GM19463 (cell line): Measurements from ENCODE around the gene ACSF3.

ENCODE experiments used
- ATAC-seq: cut with Tn5 transposase; IDR thresholded peaks from one replicate; pipeline ENCODE4 v1.9.1; 2021; ENCODE audit warnings: mild to moderate bottlenecking, moderate library complexity; ENCODE audit not compliant: unreplicated experiment

ACSF3 gene

DNA sequence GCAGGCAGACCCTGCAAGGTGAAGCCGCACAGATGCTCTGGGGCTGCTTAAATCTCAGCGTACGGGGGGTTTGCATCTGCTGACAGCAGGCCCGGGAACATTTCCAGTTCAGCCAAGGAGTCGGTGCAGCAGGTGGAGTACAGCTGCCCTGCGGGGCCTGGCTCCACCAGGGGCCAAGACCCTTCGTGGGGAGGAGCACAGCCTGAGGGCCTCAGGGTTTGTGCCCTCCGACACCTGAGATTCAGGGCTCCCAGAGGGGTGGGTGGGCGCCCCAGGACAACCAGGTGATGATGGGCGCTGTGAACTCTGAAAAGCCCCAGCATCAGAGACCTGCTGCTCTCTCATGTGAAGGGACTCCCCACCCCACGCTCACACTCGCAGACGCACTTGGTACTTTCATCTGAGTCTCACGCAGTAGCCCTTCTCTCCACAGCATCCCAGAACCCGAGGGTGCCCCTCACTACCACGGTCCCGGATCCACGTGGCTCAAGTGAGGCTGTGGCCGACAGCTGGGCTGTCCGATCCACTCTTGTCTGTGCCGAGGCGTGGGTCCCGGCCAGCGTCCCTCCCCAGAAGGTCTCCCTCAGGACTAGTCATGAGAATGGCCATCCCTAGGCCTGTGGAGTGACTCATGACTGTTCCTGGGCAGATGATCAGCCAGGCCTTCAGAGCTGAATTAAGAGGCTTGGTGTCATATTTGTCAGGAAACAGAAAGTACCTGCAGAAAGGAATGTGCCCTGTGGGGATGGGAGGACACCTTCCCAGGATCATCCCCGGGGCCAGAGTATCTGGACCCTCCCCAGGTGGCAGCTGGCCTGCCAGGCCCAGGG is 29.6 kb downstream of the ACSF3 start:
- no peak for ATAC-seq

DNA sequence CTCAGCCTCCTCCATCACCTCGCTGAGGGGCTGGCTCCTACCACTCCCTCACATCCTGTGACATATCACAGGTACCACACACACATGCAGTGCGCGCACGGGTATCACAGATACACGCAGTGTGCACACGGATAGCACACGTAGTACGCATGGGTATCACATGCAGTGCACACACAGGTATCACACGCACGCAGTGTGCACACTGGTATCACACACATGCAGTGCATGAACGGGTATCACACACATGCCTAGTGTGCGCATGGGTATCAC is 30.1 kb downstream of the ACSF3 start:
- ATAC-seq = no peak

DNA sequence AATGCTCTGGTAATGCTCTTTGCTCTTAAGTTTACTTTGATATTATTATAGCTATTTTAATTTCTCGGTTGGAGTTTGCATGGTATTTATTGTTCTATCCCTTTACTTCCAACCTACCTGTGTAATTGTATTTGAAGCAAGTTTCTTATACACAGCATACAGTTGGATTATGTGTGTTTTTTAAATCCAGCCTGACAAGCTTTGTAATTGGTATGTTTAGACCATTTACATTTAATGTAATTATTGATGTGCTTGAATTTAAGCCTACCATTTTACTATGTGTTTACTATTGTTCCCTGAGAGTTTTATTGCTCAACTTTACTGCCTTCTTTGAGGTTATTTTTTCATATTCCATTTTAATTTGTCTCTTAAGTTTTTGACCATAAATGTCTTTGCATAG is 35.7 kb downstream of the ACSF3 start:
- no peak for ATAC-seq

DNA sequence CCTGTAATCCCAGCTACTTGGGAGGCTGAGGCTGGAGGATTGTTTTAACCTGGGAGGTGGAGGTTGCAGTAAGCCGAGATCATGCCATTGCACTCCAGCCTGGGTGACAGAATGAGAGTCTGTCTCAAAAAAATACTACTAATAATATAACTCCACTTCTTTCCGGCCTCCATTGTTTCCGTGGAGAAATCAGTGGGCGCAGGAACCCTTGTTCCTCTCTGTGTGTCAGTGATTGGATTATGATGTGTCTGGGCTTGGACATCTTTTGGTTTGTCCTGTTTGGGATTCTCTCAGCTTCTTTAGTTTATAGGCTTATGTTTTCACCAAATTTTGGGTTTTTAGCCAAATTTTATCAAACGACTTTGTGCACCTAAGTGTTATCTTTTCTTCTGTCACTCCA is 36.8 kb downstream of the ACSF3 start:
- ATAC-seq = no peak

DNA sequence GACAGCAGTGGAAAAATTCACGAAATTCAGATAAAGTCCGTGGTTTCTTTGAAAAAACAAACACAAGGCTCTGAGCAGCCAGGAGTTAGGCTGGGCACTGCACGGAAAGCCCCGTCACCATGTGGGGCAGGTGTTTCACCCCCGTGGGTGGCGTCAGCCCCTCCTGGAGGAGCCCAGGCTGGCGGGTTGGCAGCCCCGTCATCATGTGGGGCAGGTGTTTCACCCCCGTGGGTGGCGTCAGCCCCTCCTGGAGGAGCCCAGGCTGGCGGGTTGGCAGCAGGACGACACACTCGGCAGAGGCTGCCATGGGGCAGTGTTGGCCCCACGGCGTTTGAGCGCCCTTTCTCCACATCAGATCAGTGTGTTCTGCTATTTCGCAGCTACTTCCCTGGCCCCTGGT is 38.1 kb downstream of the ACSF3 start:
- no peak for ATAC-seq

DNA sequence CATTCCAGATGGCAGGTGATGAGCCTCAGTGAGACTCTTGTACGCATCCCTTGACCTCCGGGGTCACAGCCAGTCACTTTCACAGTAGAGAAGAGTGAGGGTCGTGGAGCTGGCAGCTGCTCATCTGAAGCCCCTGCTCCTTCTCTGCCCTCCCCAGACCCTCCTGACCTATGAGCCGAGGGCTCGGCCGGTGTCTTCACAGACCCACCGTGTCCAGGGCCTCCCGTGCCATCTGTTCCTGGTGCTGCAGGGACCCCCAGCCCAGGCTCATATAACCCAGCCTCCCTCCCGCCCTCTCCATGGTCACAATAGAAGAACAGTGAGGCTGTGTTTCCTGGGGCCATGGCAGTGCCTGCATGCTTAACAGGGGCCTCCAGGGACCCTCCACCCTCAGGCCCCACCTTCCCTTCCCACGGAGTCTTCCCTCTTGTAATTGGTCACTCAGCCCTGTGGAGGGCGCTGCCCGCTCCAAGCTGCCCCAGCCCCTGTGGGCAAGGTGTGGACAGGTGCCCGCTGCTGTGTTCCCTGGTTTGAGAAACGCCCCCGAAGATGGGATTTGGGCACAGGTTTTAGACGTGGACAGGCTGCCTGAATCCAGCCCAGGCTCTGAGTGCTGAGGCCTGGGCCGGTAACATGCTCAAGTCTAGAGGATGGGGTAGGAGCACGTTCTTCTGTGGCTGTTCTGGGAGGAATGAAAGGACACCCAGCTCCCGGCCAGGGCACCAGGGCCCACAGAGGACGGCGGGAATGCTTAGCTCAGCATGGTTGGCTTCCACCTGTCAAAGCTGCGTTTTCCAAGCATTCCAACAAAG is 38.7 kb downstream of the ACSF3 start:
- no peak for ATAC-seq

DNA sequence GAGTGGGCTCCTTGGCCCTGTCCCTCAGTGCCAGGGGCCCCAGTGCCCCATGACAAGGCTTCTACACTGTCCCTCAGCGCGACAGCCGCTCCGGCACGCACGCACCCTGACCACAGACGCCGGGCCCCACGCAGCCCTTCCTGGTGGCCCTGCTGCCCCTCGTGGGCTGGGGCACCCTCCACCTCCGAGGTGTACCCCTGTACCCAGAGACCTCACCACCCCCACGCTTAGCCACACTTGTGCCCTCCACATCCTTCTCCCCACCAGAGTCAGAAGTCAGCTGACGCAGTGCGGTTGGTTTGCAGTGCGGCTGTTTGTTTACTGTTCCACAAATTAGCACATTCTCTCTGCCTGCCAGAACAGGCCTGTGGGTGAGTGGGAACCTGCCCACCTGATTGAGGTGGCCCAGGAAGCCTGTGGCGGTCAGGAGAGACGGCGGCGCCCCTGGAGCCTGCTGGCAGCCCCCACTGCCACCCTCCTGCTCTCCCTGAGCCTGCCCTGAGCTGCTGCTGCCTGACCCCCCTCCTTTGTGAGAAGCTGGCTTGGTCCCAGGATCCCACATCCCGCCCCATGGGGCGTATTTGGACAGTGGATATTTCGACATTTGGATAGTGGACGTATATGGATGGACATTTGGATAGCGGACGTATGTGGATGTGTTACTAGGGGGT is 39.9 kb downstream of the ACSF3 start:
- no peak for ATAC-seq

DNA sequence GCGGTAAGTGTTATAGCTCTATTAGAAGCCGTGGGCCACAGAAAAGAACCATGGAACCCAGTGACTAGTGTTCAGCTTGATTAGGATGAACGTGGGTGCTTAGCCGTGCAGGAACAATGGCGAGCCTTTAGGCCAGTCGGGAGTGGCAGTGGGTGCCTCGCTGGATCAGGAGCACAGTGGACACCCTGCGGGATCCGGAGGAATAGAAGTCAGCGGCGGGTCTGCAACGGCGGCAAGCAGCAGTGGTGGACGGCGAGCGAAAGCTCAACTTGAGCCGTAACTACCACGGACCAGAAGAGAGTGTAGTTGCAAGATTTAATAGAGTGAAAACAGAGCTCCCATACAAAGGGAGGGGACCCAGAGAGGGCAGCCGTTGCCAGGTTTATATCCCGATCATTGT is 40.6 kb downstream of the ACSF3 start:
- ATAC-seq = no peak

DNA sequence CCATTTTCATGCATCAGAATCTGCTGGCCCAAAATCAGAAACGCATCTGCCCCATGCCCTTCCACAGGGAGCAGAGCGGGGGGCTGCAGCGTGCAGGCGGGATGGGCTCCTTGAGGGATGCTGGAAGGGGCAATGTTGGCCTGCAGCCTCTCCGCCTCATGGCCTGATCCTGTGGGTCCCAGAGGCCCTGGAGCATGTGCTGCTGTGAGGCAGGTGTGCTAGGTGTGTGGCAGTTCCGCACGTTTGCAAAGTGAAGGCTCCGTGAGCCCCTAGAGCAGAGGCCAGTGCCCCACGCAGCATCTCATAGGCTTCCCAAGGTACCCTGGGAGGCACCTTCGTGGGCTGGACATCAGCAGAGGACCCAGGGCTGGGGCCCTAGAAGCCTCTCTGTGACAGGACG is 41.5 kb downstream of the ACSF3 start:
- ATAC-seq = no peak

DNA sequence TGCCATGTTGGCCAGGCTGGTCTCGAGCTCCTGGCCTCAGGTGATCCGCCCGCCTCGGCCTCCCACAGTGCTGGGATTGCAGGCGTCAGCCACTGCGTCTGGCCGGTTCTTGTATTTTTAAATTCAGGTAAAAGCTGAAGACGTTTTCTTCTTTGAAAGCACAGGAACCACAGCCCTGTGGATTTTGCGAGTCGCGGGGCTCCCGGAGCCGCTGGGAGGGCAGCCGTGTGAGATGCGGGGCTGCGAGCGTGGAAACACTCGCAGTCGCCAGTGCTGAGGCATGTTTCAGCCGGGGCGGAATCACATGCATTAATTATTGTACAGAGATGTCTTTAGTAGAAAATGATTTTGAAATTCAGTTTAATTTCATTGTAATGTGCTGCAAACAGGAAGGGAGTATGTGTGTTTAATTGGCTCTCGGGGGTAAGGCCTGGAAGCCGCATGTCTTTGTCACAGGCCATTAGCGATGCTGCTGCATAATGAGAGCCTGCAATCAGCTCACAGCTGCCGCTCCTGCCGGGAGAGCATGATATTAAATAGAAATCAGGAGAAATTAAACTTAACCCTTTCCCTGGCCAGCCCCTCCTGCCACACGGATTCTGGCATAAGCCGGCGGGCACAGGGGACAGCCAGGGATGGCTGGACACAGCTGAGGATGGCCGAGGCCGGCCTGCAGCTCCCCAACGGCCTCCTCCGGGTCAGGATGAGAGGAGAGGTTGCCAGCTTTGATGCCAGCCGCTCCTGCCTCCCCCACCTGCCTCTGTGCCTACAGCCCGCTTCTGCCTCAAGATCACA is 42.5 kb downstream of the ACSF3 start:
- ATAC-seq = no peak

DNA sequence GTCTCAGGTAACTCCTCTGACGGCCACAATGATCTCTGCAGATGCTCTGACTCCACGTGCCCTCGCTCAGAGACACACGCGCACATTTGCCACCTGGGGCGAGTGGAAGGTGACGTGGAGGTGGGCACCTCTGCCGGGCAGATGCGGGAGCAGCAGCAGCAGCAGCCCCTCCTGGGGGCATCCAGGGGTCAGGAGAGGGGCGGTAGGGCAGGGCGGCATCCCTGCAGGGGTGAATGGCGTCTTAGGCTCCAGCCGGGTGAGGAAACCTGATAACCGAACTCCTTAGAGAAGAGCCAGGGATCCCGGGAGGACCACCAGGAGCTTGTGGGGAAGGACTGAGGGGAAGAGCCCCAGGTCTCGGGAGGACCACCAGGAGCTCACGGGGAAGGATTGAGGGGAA is 43.3 kb downstream of the ACSF3 start:
- ATAC-seq = no peak

DNA sequence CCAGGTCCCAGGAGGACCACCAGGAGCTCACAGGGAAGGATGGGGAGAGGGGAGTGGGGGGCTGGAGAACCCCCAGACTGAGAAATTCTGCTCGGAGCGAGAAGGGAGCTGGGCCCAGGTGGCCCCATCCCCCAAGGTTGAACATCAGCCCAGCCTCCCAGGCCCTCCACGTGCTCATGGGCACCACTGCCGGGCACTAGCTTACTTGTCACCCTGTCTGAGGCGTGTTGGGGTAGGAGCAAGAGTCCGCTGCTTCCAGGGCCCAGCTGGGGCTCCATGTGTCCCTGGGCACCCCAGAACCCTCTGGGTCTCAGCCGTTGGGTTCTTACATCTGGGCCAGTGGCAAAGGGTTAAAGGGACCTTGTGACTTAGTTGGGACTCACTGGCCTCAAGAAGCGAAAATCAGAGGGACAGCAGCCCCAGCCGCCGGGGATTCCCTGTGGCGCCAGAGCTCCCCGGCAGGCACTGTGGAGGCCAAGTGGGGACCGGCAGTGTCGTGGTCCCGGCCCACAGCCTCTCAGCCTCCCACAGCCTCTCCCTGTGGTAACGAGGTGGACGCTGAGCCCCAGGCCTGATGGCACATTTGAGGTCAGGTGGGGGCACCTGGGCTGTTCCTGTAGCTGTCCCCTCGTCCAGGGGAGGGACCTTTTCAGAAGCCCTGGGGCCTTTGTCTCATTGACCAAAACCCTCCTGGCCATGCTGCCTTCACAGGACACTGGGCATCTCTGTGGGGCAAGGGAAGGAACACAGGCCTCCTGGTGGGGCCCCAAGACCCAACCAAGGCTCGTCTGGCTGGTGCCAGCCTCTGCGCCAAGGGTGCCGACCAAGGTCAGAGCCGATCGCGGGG is 44.2 kb downstream of the ACSF3 start:
- ATAC-seq = no peak

DNA sequence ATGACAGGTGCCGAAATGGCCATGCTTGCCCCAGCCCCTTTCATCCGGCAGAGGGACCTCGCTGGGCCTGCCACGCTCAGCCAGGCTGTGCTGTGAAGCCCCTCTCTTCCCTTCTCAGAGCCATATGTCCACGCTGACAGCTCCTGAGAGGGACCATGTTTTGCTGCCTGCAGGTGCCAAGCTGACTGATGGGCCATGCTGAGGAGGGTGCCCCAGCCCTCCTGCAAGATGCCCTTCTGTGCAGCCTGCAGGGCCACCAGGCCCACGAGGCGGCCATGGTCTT is 44.8 kb downstream of the ACSF3 start:
- no peak for ATAC-seq

DNA sequence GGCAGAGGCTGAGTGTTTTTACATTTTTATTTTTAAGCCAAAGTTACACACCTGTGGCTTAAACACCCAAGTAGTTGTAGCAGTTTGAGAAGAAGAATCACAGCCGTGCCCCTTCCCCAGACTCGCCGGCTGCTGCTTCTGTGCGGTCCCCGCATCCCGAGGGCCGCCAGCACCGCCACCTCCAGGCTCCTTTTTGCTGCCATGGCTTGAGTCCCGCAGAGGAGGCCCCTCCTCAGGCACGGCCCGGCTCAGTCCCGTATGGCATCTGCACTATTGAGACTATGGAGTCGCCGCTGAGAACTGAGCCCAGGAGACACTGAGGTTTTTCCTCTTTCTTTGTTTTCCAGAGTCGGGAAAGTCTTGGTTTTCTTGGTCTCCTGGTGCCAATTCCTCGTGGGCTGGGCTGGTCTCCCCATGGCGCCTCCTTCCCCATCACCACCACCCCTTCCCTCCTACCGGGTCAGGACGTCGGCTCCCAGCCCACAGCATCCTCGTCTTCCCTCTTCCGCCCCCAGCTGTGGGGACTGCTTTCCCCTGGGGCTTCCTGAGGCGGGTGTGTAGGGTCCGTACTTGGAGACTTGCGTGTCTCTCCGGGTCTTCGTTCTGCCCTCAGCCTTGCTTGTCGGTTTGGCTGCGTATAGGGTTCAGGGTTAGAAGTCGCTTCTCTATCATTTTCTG is 45.3 kb downstream of the ACSF3 start:
- no peak for ATAC-seq

DNA sequence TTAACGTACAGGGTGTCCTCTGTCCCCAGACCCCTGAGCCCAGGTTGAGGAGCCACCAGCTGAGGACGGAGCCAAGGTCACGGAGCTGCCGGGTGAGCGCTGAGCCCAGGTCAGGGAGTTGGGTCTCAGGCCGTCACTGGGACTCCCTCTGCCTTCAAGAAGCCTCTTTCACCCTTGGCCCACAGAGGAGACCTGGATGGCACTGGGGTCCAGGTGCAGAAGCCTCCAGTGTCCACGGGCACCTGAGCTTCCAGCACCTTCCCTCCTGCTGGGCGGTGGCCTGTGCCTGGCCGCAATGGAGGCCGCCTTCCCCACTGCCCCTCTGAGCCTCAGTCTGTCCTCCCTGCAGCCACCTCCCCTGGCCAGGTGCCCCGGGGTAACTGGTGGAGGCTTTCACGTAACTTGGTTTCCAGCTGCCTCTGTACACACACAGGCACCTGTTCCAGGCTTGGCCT is 46.3 kb downstream of the ACSF3 start:
- no peak for ATAC-seq

DNA sequence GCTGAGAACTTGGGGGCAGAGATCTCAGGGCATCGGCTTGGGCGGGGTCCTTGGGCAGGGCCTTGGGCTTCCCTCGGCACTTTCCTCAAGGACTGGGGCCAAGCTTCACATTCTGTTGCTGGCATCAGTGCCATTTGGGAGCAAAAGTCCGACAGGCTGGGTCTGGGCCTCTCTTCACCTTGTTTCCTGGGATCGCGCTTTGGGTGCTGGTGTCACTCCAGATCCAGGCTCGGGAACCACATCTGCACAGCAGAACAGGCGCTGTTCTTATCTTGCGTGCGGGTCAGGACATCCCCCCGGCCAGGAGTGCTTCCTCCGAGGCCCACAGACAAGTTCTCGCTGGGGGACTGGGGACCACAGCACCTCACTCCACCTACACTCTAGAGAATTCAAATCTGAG is 46.7 kb downstream of the ACSF3 start:
- no peak for ATAC-seq

DNA sequence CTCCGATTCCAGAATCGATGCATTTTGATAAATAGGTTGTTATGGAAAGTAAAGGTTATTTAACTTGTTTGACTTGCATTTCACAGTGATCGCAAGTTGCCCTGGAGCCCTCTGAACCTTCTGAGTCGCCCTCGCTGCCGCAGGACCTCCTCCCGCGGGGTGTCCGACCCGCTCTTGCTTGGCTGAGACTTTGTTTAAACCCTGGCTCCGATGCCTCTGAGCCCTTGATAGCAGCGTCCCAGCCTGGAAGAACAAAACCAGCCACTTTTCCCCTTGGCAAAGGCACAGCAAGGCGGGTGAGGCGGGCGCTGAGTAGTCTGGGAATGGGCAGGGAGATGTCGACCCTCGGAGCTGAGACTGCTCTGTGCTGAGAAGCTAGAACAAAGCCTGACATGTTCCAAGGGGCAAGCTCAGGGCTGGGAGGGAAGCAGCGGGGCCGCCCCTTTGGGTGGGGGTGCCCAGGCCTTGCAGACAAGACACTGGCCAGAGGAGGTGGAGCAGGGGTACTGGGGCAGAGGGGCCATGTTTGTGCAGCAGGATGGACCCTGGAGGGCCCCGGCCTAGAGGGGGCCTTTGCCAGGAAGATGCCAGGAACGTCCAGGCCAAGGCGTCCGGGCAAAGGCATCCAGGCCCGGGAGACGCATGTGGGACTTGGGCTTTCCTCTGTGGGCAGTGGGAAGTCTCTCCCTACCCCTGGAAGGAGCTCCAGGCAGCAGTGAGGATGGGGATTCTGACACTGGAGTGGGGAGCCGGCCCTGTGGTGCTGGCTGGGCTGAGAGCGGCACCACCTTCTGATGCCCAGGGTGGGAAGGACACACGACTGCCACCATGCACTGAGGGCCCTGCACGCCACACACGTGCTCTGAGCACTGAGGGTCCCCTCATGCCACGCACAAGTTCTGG is 47.6 kb downstream of the ACSF3 start:
- no peak for ATAC-seq

DNA sequence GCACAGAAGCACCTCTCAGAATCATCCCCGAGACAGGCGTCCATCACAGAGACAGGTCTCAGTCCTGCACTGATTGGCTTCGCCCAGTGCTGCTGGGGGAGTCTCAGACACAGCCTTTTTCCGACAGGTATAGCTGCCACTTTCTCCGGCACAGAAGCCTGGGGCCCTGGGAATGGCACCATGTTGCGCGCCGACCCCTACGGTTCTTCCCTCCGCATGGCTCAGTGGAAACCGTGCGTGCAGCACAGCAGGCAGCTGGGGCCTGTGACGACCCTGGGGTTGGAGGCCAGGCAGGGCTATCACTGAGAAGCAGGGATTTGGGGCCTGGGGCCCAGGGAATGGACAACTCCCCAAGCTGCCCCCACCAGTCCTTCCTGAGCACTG is 48.2 kb downstream of the ACSF3 start:
- no peak for ATAC-seq
